ENCODE measurements around the gene DERA.

The DERA gene

GRCh38 chr12:15982921-15983320, 71.8 kb downstream of the DERA start:
- H3K27ac ChIP-seq (ENCODE audit: low read length): no peak overlapping the region

GRCh38 chr12:15984097-15984800, 73.1 kb downstream of the DERA start:
- DNase-seq (no peak), ATAC-seq (ENCODE audit: insufficient read depth, low read depth) (no peak)
- Histone ChIP-seq H3K79me2 (ENCODE audit: insufficient read depth, low read length) (no peaks in the 10 kb centered on the region), H3K36me3 (ENCODE audit: insufficient read depth, low read length) (peaks cover 34% of the 10 kb centered on the region), H3K4me1 (ENCODE audit: insufficient read depth, low read length) (no peaks in the 10 kb centered on the region), H3K27ac (ENCODE audit: low read length) (no peak overlapping the region), H2AFZ (ENCODE audit: low read depth, low read length) (no peak overlapping the region), H3K9me3 (ENCODE audit: insufficient read depth, low read length, severe bottlenecking) (peaks cover 8% of the 10 kb centered on the region), H3K4me3 (ENCODE audit: low read depth in 1 of 2, low read length in 2 of 2) (no peak overlapping the region), H3K27me3 (ENCODE audit: insufficient read depth, low read length, poor library complexity) (no peaks in the 10 kb centered on the region), H4K20me1 (ENCODE audit: insufficient read depth, low read length) (no peaks in the 10 kb centered on the region), H3K9ac (ENCODE audit: low read depth, low read length) (no peak overlapping the region), H3K4me2 (ENCODE audit: insufficient read depth, low read length) (no peak overlapping the region)
- TF ChIP-seq CTCF (IDR thresholded peaks at IDR 0.05; ENCODE audit: borderline replicate concordance, extremely low read depth, low read length, poor library complexity, severe bottlenecking) (no peak), EZH2 (IDR thresholded peaks at IDR 0.05; ENCODE audit: borderline replicate concordance, low read depth, low read length, severe bottlenecking) (no peak)

More at GRCh38 chr12:15982921-15983320, 71.8 kb downstream of the DERA start:
- Histone ChIP-seq H3K27me3 (ENCODE audit: insufficient read depth, low read length, poor library complexity) (no peaks in the 10 kb centered on the region), H3K9ac (ENCODE audit: low read depth, low read length) (no peak overlapping the region), H3K4me2 (ENCODE audit: insufficient read depth, low read length) (no peak overlapping the region), H3K4me1 (ENCODE audit: insufficient read depth, low read length) (no peaks in the 10 kb centered on the region), H3K9me3 (ENCODE audit: insufficient read depth, low read length, severe bottlenecking) (peaks cover 4% of the 10 kb centered on the region), H2AFZ (ENCODE audit: low read depth, low read length) (no peak overlapping the region), H3K79me2 (ENCODE audit: insufficient read depth, low read length) (no peaks in the 10 kb centered on the region), H4K20me1 (ENCODE audit: insufficient read depth, low read length) (no peaks in the 10 kb centered on the region), H3K4me3 (ENCODE audit: low read depth in 1 of 2, low read length in 2 of 2) (no peak overlapping the region), H3K36me3 (ENCODE audit: insufficient read depth, low read length) (peaks cover 24% of the 10 kb centered on the region)
- TF ChIP-seq CTCF (IDR thresholded peaks at IDR 0.05; ENCODE audit: borderline replicate concordance, extremely low read depth, low read length, poor library complexity, severe bottlenecking): no peak
- no peak for TF ChIP-seq EZH2 (IDR thresholded peaks at IDR 0.05; ENCODE audit: borderline replicate concordance, low read depth, low read length, severe bottlenecking)
- ATAC-seq (ENCODE audit: insufficient read depth, low read depth): no peak
- DNase-seq: no peak

- TF ChIP-seq EZH2 (IDR thresholded peaks at IDR 0.05; ENCODE audit: borderline replicate concordance, low read depth, low read length, severe bottlenecking) (no peak), CTCF (IDR thresholded peaks at IDR 0.05; ENCODE audit: borderline replicate concordance, extremely low read depth, low read length, poor library complexity, severe bottlenecking) (no peak)
- H3K27me3 ChIP-seq (ENCODE audit: insufficient read depth, low read length, poor library complexity): no peaks in the 10 kb centered on the region
- no peaks in the 10 kb centered on the region for H3K79me2 ChIP-seq (ENCODE audit: insufficient read depth, low read length)
- H3K4me2 ChIP-seq (ENCODE audit: insufficient read depth, low read length): no peak overlapping the region
- H4K20me1 ChIP-seq (ENCODE audit: insufficient read depth, low read length): no peaks in the 10 kb centered on the region
- DNase-seq (no peak), ATAC-seq (ENCODE audit: insufficient read depth, low read depth) (no peak)
- no peak overlapping the region for H3K9ac ChIP-seq (ENCODE audit: low read depth, low read length)
- no peak overlapping the region for H3K27ac ChIP-seq (ENCODE audit: low read length)
- H2AFZ ChIP-seq (ENCODE audit: low read depth, low read length): no peak overlapping the region
- peaks cover 34% of the 10 kb centered on the region for H3K36me3 ChIP-seq (ENCODE audit: insufficient read depth, low read length)
- peaks cover 8% of the 10 kb centered on the region for H3K9me3 ChIP-seq (ENCODE audit: insufficient read depth, low read length, severe bottlenecking)
- no peak overlapping the region for H3K4me3 ChIP-seq (ENCODE audit: low read depth in 1 of 2, low read length in 2 of 2)
- no peaks in the 10 kb centered on the region for H3K4me1 ChIP-seq (ENCODE audit: insufficient read depth, low read length)
Observed at GRCh38 chr12:15984963-15985362, 73.8 kb downstream of the DERA start.

All from DND-41 (cell line).